ENCODE results near the gene GSK3A. TPM values are rescaled to one million over a fixed set of nuclear protein-coding genes. Genes with fewer than 3 reads are reported as not detected.

Gene GSK3A
- total and polyA plus RNA-seq, 2 of the 4 experiments (the other 2 are of a cell fraction): 8.1 to 43.3 TPM

GRCh38 chr19:42285988-42286348, 43.6 kb upstream of the GSK3A start:
- POLR2A ChIA-PET (ENCODE audit: unreplicated experiment): interaction anchor here (0.6 kb wide), 1 partner anchor 42 kb away, joined by 10 read pairs; no protein-coding TSS in a partner anchor
- intact Hi-C loops (cut with micrococcal nuclease): no loop called here

More at GRCh38 chr19:42285988-42286348, 43.6 kb upstream of the GSK3A start:
- H2BK20ac ChIP-seq (ENCODE audit: low read depth, low read length): no peak overlapping the region
- peak overlapping the region; percentile 46 for H2AK5ac ChIP-seq (ENCODE audit: low read depth, low read length)
- CTCF ChIA-PET: no interaction called here
- peak overlapping the region; percentile 40 for H3K4ac ChIP-seq (ENCODE audit: low read depth, low read length)
- H3K4me3 ChIP-seq (ENCODE audit: insufficient read depth, low read depth, low read length): no peak overlapping the region
- H3K18ac ChIP-seq (ENCODE audit: low read depth, low read length): no peak overlapping the region
- no peaks in the 10 kb centered on the region for H3K27me3 ChIP-seq (ENCODE audit: control insufficient read depth, insufficient read depth, low read length)
- dilution Hi-C loops (cut with HindIII; ENCODE audit: low sequenced_read_pairs, unreplicated experiment) (no loop called here), in situ Hi-C loops (cut with MboI; ENCODE audit: low sequenced_read_pairs) (no loop called here)
- H3K14ac ChIP-seq (replicated peaks; ENCODE audit: low read depth, low read length): 0 out of 2 replicates have a peak overlapping the region, but pooled peaks have one; percentile 20
- peaks cover 38% of the 10 kb centered on the region for H4K20me1 ChIP-seq (ENCODE audit: insufficient read depth, low read length)
- no peak for DNase-seq
- no peak overlapping the region for H4K91ac ChIP-seq (ENCODE audit: insufficient read depth, low read depth, low read length)
- WGBS, 2 experiments (ENCODE audit: extremely low coverage in 2 of 2, insufficient read length in 1 of 2): 58% methylated on average over 2 of the region's 6 CpGs; no CpG with 5 or more reads in 1 of the 2 experiments
- peak overlapping the region in 1 of 2 experiments; percentile 14; a peak in 1 of 4 replicates for H4K8ac ChIP-seq (ENCODE audit: low read depth in 2 of 2, low read length in 2 of 2)
- TF ChIP-seq MAFK (IDR thresholded peaks at IDR 0.05; ENCODE audit: low read depth, low read length): no peak
- TF ChIP-seq NFE2L2 (IDR thresholded peaks at IDR 0.05; ENCODE audit: low read depth, low read length): no peak
- TF ChIP-seq FOS (IDR thresholded peaks at IDR 0.05; ENCODE audit: low read depth, low read length): no peak
- no peak for TF ChIP-seq RAD21 (IDR thresholded peaks at IDR 0.05; ENCODE audit: low read length)
- peak overlapping the region; percentile 94; the same call in 1 of the 2 replicates for H3K4me2 ChIP-seq (ENCODE audit: low read depth, low read length)
- no peak overlapping the region for H2BK15ac ChIP-seq (ENCODE audit: low read depth, low read length)
- peaks cover 16% of the 10 kb centered on the region for H3K9me1 ChIP-seq (ENCODE audit: insufficient read depth, low read length)
- H2BK5ac ChIP-seq (ENCODE audit: low read depth, low read length, poor library complexity, severe bottlenecking): no peak overlapping the region
- H3K4me1 ChIP-seq (ENCODE audit: control insufficient read depth, insufficient read depth, low read length): peaks cover 39% of the 10 kb centered on the region
- peaks cover 27 to 60% of the 10 kb centered on the region in 2 experiments for H3K79me1 ChIP-seq (ENCODE audit: low read depth in 1 of 2, low read length in 2 of 2)
- no peak overlapping the region for H2BK120ac ChIP-seq (ENCODE audit: low read depth, low read length)
- BruUV-seq (replicated peaks): no TSS peak
- H3K9me3 ChIP-seq (ENCODE audit: control insufficient read depth, insufficient read depth, low read length): no peaks in the 10 kb centered on the region
- peak overlapping the region; percentile 89 for H2AK9ac ChIP-seq (replicated peaks; ENCODE audit: low read depth, low read length, poor library complexity)
- H3K36me3 ChIP-seq (ENCODE audit: control insufficient read depth, insufficient read depth, low read length): peaks cover 38% of the 10 kb centered on the region
- 0 out of 2 replicates have a peak overlapping the region, but pooled peaks have one; percentile 9 for H3K9ac ChIP-seq (ENCODE audit: low read depth, low read length)
- H3K56ac ChIP-seq (ENCODE audit: extremely low read depth, insufficient read depth, low read length): no peak overlapping the region
- ATAC-seq (ENCODE audit: low read depth): no peak
- peak overlapping the region; percentile 40 for H2AFZ ChIP-seq (replicated peaks; ENCODE audit: low read length, poor library complexity)
- peak overlapping the region; percentile 85 for H3K23ac ChIP-seq (ENCODE audit: low read depth, low read length)
- H3K27ac ChIP-seq (ENCODE audit: insufficient read depth, low read length): peak overlapping the region; percentile 3; the same call in 1 of the 2 replicates
- H4K5ac ChIP-seq (ENCODE audit: low read depth, low read length): no peak overlapping the region

Measured in IMR-90 (cell line).